GM12878 (cell line): ENCODE results near the gene CLBA1. TPM values are rescaled to one million over a fixed set of nuclear protein-coding genes. Genes with fewer than 3 reads are reported as not detected.

Source experiments
- ATAC-seq: fragments of 200-7000 bp; cut with Tn5 transposase; 3 replicates; pipeline ENCODE4 v1.9.1; 2020; ENCODE audit warnings: mild to moderate bottlenecking, moderate library complexity
- BruUV-seq: library from RNA; stranded (reverse); fragments of 400-500 nt; replicated peaks from 2 replicates; lab custom pipeline; 2021; lab: Mats Ljungman, UMichigan
- CTCF ChIA-PET: fragments of 300-600 bp; sonication (Branson Sonifier 250); formaldehyde crosslinking; extraction: SDS; loops from one replicate; lab custom pipeline; 2021; ENCODE audit warnings: inconsistent platforms; lab: Yijun Ruan, JAX
- POLR2A ChIA-PET: fragments of 350-600 bp; formaldehyde crosslinking; extraction: SDS; loops from one replicate; lab custom pipeline; 2021; ENCODE audit warnings: inconsistent platforms; lab: Charles Lee
- RAD21 ChIA-PET: fragments of 300-600 bp; sonication (Branson Sonifier 250); formaldehyde crosslinking; loops from one replicate; lab custom pipeline; 2023; ENCODE audit warnings: antibody characterized with exemption; ENCODE audit not compliant: unreplicated experiment; lab: Charles Lee
- SMC1A ChIA-PET: fragments of 300-600 bp; sonication (Branson Sonifier 250); formaldehyde crosslinking; loops from one replicate; lab custom pipeline; 2023; ENCODE audit not compliant: unreplicated experiment, uncharacterized antibody; lab: Charles Lee
- DNase-seq: peaks from one replicate; pipeline ENCODE4 v3.0.0-alpha.2; 2011; ENCODE audit warnings: low read depth, low spot score
- FAIRE-seq: peaks from 3 replicates; lab custom pipeline; 2011; peaks lifted over from hg19 to GRCh38; lab: Jason Lieb, UNC
- H2AFZ ChIP-seq: 2 replicates; pipeline ENCODE4 v1.6.0; 2011; ENCODE audit warnings: low read depth, low read length, control low read depth; ENCODE audit not compliant: control insufficient read depth
- H3K27ac ChIP-seq: 2 replicates; pipeline ENCODE4 v1.5.1; 2011; ENCODE audit warnings: control low read depth; ENCODE audit not compliant: control insufficient read depth, insufficient read depth
- H3K27me3 ChIP-seq, 2 experiments: replicated peaks in 1 of 2; 2 replicates each; pipeline versions ENCODE4 v1.6.0 to v1.6.1; 2011; ENCODE audit warnings: low read length in 1 of 2; ENCODE audit not compliant: control insufficient read depth in 2 of 2, insufficient read depth in 2 of 2
- H3K36me3 ChIP-seq, 2 experiments: 2 replicates each; pipeline ENCODE4 v1.5.1; 2011; ENCODE audit warnings: low read length in 1 of 2; ENCODE audit not compliant: control insufficient read depth in 2 of 2, insufficient read depth in 2 of 2
- H3K4me1 ChIP-seq: 2 replicates; pipeline ENCODE4 v1.6.1; 2011; ENCODE audit warnings: mild to moderate bottlenecking, low read length, moderate library complexity, mixed read lengths; ENCODE audit not compliant: control insufficient read depth, insufficient read depth
- H3K4me2 ChIP-seq: 2 replicates; pipeline ENCODE4 v1.6.0; 2011; ENCODE audit warnings: control low read depth; ENCODE audit not compliant: control insufficient read depth, insufficient read depth
- H3K4me3 ChIP-seq: fragments of 200-600 bp; sonication (generic); 2 replicates; pipeline ENCODE4 v1.5.1; 2016
- H3K79me2 ChIP-seq: 2 replicates; pipeline ENCODE4 v1.6.0; 2011; ENCODE audit warnings: low read length; ENCODE audit not compliant: control insufficient read depth, insufficient read depth
- H3K9ac ChIP-seq: 2 replicates; pipeline ENCODE4 v1.8.0; 2011; ENCODE audit warnings: low read length, control low read depth, mixed read lengths; ENCODE audit not compliant: control insufficient read depth, insufficient read depth
- H3K9me3 ChIP-seq: replicated peaks from 3 replicates; pipeline ENCODE4 v1.5.1; 2011; ENCODE audit warnings: mild to moderate bottlenecking, low read length; ENCODE audit not compliant: control insufficient read depth, insufficient read depth
- H4K20me1 ChIP-seq: 2 replicates; pipeline ENCODE4 v1.6.0; 2011; ENCODE audit not compliant: control insufficient read depth, insufficient read depth
- CBFB ChIP-seq: IDR thresholded peaks from 2 replicates; pipeline ENCODE4 v1.6.1; 2016; ENCODE audit warnings: antibody characterized with exemption, low read depth
- ESRRA ChIP-seq: IDR thresholded peaks from 2 replicates; pipeline ENCODE4 v1.6.1; 2012; ENCODE audit warnings: mild to moderate bottlenecking, low read length, improper control_type of control experiment
- HDGF ChIP-seq: fragments of 450-650 bp; IDR thresholded peaks from 2 replicates; pipeline ENCODE4 v1.6.1; 2016; ENCODE audit warnings: antibody characterized with exemption
- RBBP5 ChIP-seq: fragments of 200-600 bp; sonication (generic); conservative IDR thresholded peaks from 2 replicates; pipeline ENCODE4 v1.6.1; 2016
- RCOR1 ChIP-seq: conservative IDR thresholded peaks from 2 replicates; pipeline ENCODE4 v1.6.1; 2012; ENCODE audit warnings: low read depth, low read length, improper control_type of control experiment
- RELA ChIP-seq: fragments of 450-650 bp; IDR thresholded peaks from 2 replicates; pipeline ENCODE4 v1.8.0; 2014; ENCODE audit warnings: borderline replicate concordance; ENCODE audit not compliant: partially characterized antibody
- ZNF24 ChIP-seq: fragments of 450-650 bp; IDR thresholded peaks from 2 replicates; pipeline ENCODE4 v1.6.1; 2017; ENCODE audit warnings: antibody characterized with exemption, mild to moderate bottlenecking
- WGBS: methylation state at CpG from one replicate; pipeline ENCODE4 v1.1.6; 2016; ENCODE audit warnings: low lambda C conversion rate; ENCODE audit not compliant: insufficient replicate concordance, insufficient coverage; ENCODE audit errors: missing lambda C conversion rate; 5-methylcytosine and 5-hydroxymethylcytosine counted together
- in situ Hi-C: fragments of 300-500 bp; cut with MboI; formaldehyde crosslinking; loops from 9 replicates; pipeline ENCODE4 v1.14.3; 2018; ENCODE audit warnings: mixed read lengths
- intact Hi-C: fragments of 100-400 bp; cut with micrococcal nuclease; formaldehyde crosslinking; loops from one replicate; pipeline ENCODE4 v1.14.2; 2022; ENCODE audit not compliant: unreplicated experiment
- polyA plus RNA-seq, 11 experiments: library from polyadenylated mRNA; depleted of rRNA in 4 of 11; unstranded in 6 of 11; stranded (reverse) in 5 of 11; fragments of >200 nt; fragmentation: Nextera tagmentation in 4 of 11; fragmentation: Illumina TruSeq in 1 of 11; extraction: Ambion mirVana in 4 of 11; extraction: Trizol in 1 of 11; gene quantifications; 1 replicate in 1 of 11; 2 replicates in 10 of 11; pipeline versions ENCODE4 v1.2.1 to v1.2.3, GENCODE V29; 2011 to 2016; ENCODE audit warnings: inconsistent platforms in 2 of 11, missing spikeins in 2 of 11, low read depth in 1 of 11
- total RNA-seq, 4 experiments: library from RNA; depleted of rRNA in 3 of 4; stranded (reverse); fragments of >200 nt in 3 of 4; fragmentation: Illumina TruSeq in 1 of 4; extraction: Trizol in 1 of 4; gene quantifications; 2 replicates each; pipeline versions ENCODE4 v1.2.1 to v1.2.3, GENCODE V29; 2013 to 2021
- TF ChIP-seq, protein P1 (sequence below): fragments of 450-650 bp; IDR thresholded peaks from 2 replicates; pipeline ENCODE4 v1.6.1; 2018; ENCODE audit warnings: borderline replicate concordance, mild to moderate bottlenecking; ENCODE audit not compliant: partially characterized antibody
- TF ChIP-seq, protein P2 (sequence below): IDR thresholded peaks from 2 replicates; pipeline ENCODE4 v1.6.1; 2012; ENCODE audit warnings: low read length, inconsistent platforms
- TF ChIP-seq, protein P3 (sequence below): fragments of 450-650 bp; formaldehyde crosslinking; IDR thresholded peaks from 2 replicates; pipeline ENCODE4 v1.4.0; 2020; ENCODE audit warnings: mild to moderate bottlenecking, moderate library complexity
- TF ChIP-seq, protein P4 (sequence below): IDR thresholded peaks from 2 replicates; pipeline ENCODE4 v1.6.1; 2011; ENCODE audit warnings: low read depth, mild to moderate bottlenecking, low read length, moderate library complexity, borderline replicate concordance; ENCODE audit errors: extremely low read depth

CLBA1 gene
- total and polyA plus RNA-seq, 10 of the 15 experiments (the other 5 are each of a cell fraction or from before 2014, with no cell fraction given) = 0.07 to 1.1 (median 0.62) TPM; not detected in 1

DNA sequence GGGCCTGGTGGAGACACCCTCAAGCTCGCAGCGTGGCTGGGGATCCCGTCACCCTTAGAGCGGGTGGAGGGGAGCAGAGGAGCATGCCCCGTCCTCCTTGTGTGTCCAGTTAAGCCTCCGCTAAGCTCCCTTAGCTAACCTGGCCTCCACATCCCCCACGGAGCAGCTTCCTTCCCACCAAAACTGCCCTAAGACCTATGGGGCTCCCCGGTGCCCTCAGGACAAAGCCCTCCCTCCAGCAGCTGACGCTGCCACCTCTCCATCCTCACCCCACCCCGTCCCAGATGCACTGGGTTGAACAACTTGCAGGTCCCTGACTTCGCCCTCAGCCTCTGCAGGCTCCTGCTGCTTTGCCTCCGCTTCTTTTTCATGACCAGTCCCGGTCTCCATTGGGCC, 11.4 kb upstream of the CLBA1 start (continued):
- TF ChIP-seq, protein P1, sequence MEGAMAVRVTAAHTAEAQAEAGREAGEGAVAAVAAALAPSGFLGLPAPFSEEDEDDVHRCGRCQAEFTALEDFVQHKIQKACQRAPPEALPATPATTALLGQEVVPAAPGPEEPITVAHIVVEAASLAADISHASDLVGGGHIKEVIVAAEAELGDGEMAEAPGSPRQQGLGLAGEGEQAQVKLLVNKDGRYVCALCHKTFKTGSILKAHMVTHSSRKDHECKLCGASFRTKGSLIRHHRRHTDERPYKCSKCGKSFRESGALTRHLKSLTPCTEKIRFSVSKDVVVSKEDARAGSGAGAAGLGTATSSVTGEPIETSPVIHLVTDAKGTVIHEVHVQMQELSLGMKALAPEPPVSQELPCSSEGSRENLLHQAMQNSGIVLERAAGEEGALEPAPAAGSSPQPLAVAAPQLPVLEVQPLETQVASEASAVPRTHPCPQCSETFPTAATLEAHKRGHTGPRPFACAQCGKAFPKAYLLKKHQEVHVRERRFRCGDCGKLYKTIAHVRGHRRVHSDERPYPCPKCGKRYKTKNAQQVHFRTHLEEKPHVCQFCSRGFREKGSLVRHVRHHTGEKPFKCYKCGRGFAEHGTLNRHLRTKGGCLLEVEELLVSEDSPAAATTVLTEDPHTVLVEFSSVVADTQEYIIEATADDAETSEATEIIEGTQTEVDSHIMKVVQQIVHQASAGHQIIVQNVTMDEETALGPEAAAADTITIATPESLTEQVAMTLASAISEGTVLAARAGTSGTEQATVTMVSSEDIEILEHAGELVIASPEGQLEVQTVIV = no peak

DNA sequence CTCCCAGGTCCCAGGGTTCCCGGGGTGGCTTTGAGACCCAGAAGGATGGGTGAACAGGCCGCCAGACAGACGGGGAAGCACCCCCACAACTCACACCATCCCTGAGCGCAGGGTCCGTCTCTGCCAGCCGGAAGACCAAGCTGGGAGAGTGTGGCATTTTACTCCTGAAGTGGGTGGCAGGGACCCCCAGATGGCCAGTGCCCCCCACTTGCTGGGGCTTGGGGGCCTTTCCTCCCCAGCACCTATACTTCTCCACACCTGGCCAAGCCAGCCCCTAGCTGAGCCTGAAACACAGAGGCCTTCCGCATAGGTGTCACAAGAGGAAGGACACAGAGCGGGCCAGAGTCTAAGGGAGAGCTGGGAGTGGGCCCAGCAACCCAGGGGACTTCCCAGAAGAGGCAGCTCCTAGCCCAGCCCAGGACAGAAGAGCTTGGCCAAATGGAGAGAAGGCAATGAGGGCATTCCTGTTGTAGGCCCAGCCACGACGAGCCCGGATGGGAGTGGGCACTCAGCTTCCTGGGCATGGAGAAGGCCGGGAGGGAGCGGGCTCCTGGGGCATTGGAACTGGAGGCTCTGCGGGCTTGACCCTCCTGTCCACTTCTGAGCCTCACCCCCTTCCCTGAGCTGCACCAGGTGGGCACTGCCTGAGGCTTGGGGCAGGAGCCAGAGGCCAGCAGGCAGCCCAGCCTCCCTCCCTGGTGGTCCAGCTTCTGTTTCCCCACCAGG, 10.8 kb upstream of the CLBA1 start:
- Histone ChIP-seq H3K9me3 (no peaks in the 10 kb centered on the region), H4K20me1 (no peaks in the 10 kb centered on the region), H3K79me2 (no peaks in the 10 kb centered on the region), H3K27me3 (peaks cover 7 to 10% of the 10 kb centered on the region in 2 experiments), H3K9ac (no peak overlapping the region), H3K4me2 (no peak overlapping the region)
- POLR2A ChIA-PET = no interaction called here
- BruUV-seq = no TSS peak
- CTCF ChIA-PET = interaction anchor here (0.6 to 5.0 kb wide), 15 partner anchors 9 to 181 kb away, joined by 3 to 82 read pairs (median 5); partner anchors contain the start of genes CLBA1 and PLD4
- DNase-seq = no peak
- no peak for FAIRE-seq
- ATAC-seq = no peak
- TF ChIP-seq HDGF = no peak
- no peak for TF ChIP-seq RBBP5
- TF ChIP-seq, protein P2, sequence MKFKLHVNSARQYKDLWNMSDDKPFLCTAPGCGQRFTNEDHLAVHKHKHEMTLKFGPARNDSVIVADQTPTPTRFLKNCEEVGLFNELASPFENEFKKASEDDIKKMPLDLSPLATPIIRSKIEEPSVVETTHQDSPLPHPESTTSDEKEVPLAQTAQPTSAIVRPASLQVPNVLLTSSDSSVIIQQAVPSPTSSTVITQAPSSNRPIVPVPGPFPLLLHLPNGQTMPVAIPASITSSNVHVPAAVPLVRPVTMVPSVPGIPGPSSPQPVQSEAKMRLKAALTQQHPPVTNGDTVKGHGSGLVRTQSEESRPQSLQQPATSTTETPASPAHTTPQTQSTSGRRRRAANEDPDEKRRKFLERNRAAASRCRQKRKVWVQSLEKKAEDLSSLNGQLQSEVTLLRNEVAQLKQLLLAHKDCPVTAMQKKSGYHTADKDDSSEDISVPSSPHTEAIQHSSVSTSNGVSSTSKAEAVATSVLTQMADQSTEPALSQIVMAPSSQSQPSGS = no peak
- TF ChIP-seq ZNF24 = no peak
- TF ChIP-seq CBFB = no peak
- TF ChIP-seq RCOR1 = no peak
- TF ChIP-seq, protein P3, sequence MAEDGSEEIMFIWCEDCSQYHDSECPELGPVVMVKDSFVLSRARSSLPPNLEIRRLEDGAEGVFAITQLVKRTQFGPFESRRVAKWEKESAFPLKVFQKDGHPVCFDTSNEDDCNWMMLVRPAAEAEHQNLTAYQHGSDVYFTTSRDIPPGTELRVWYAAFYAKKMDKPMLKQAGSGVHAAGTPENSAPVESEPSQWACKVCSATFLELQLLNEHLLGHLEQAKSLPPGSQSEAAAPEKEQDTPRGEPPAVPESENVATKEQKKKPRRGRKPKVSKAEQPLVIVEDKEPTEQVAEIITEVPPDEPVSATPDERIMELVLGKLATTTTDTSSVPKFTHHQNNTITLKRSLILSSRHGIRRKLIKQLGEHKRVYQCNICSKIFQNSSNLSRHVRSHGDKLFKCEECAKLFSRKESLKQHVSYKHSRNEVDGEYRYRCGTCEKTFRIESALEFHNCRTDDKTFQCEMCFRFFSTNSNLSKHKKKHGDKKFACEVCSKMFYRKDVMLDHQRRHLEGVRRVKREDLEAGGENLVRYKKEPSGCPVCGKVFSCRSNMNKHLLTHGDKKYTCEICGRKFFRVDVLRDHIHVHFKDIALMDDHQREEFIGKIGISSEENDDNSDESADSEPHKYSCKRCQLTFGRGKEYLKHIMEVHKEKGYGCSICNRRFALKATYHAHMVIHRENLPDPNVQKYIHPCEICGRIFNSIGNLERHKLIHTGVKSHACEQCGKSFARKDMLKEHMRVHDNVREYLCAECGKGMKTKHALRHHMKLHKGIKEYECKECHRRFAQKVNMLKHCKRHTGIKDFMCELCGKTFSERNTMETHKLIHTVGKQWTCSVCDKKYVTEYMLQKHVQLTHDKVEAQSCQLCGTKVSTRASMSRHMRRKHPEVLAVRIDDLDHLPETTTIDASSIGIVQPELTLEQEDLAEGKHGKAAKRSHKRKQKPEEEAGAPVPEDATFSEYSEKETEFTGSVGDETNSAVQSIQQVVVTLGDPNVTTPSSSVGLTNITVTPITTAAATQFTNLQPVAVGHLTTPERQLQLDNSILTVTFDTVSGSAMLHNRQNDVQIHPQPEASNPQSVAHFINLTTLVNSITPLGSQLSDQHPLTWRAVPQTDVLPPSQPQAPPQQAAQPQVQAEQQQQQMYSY = no peak
- no peak for TF ChIP-seq ESRRA
- TF ChIP-seq RELA = no peak
- TF ChIP-seq, protein P4, sequence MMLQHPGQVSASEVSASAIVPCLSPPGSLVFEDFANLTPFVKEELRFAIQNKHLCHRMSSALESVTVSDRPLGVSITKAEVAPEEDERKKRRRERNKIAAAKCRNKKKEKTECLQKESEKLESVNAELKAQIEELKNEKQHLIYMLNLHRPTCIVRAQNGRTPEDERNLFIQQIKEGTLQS = no peak
- TF ChIP-seq, all 136 proteins: peak for 0
- ChIA-PET RAD21 (interaction anchor here (0.6 to 3.8 kb wide), 5 partner anchors 40 to 112 kb away, joined by 3 to 26 read pairs (median 4); no protein-coding TSS in a partner anchor), SMC1A (interaction anchor here (0.9 to 3.4 kb wide), 8 partner anchors 10 to 79 kb away, joined by 3 to 24 read pairs (median 4); no protein-coding TSS in a partner anchor)
- Histone ChIP-seq H3K27ac (no peak overlapping the region), H3K4me3 (no peak overlapping the region), H3K36me3 (no peaks in the 10 kb centered on the region), H2AFZ (no peak overlapping the region), H3K4me1 (no peaks in the 10 kb centered on the region; the same call in 1 of the 2 replicates)
- intact Hi-C loops (loop anchor here (10.0 kb wide), 1 partner anchor 80 kb away; no protein-coding TSS in a partner anchor), in situ Hi-C loops (no loop called here)
- WGBS = 35% methylated on average over 14 of the region's 14 CpGs
